Activated gamma-delta T cell treated with anti-CD3 and anti-CD28 coated beads, Interleukin-2, amount 50 U/mL, for 16 hours (primary cell): ENCODE data around the gene TMEM270.
"Not testable (repeated sequence)": the region's sequence is repeated elsewhere in the genome, so short reads cannot be mapped to it uniquely, and the experiment has no call there.

Experiments used
- DNase-seq: peaks from one replicate; pipeline ENCODE4 v3.0.0-alpha.2; 2020; ENCODE audit warnings: low read depth

TMEM270 gene

DNA sequence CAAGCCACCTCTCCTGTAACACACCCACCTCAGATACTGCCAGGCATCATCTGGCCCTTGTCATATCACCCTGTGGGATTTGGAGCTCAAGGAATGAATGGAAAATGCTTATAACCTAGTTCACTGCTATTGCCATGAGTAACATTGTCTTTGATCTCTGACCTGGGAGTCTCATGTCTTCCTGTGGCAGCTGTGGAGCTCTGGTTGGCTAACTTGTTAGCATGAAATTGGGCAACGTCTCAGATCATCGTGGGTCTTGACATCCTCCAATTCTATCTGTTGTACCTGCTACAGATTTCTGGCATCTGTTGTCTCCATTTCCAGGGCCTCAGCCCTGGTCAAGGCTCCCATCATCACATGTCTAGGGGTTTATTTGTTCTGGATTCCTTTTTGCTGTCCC, 2.2 kb upstream of the TMEM270 start:
- DNase-seq: no peak

DNA sequence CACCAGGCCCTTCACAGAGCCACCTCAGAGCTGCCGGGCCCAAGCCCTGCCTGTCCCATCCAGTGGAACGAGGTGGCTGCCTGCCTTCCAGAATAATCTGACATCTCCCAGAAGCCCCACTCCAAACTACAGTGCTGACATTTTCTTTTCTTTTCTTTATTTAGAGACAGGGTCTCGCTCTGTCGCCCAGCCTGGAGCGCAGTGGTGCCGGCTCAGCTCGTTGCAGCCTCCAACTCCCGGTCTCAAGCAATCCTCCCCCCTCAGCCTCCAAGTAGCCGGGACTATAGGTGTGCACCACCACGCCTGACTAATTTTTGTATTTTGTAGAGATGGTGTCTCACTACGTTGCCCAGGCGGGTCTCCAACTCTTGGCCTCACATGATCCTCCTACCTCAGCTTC, 346 bp downstream of the TMEM270 start:
- DNase-seq: no peak

DNA sequence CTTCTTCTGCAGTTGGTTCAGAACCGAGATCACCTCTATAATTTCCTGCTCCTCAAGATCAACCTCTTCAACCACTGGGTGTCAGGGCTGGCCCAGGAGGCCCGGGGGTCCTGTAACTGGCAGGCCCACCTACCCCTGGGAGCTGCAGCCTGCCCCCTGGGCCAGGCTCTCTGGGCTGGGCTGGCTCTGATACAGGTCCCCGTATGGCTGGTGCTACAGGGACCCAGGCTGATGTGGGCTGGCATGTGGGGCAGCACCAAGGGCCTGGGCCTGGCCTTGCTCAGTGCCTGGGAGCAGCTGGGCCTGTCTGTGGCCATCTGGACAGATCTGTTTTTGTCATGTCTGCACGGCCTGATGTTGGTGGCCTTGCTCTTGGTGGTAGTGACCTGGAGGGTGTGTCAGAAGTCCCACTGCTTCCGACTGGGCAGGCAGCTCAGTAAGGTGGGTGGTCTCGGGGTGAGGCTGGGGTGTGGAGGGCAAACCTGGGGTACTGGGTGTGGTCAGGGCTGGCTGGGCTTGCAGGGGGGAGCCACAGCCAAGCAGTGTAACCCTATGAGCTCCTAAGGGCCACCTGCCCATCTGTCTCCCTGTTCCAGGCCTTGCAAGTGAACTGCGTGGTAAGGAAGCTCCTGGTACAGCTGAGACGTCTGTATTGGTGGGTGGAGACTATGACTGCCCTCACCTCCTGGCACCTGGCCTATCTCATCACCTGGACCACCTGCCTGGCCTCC, 4.2 kb downstream of the TMEM270 start:
- DNase-seq: no peak

DNA sequence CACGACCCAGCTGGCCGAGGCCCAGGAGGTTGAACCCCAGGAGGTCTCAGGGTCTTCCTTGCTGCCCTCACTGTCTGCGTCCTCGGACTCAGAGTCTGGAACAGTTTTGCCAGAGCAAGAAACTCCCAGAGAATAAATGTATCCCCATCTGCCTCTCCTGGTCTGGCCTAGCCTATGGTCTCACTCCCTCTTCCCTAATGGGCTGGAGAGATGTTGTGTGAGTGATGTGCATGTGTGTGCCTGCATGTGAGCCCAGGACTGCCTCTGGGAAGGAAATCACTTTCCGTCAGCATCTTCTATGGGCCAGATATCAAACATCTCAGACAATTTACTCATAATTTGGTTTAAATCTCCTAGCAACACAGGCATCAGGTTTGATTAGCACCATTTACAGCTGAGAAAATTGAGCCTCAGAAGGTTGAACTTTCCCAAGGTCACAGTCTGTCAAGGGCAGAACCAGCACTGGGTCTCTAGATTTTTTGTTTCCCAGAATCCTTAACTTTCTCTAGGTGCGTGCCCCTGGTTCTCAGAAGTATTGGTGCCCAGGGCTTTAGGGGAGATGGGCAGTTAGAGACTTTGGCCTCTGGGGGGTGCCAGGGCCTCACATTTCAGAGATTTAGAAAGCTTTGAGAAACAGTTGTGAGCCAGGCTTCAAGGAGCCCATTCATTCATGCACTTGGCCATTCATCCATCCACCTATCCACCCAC, 4.9 kb downstream of the TMEM270 start:
- no peak for DNase-seq

DNA sequence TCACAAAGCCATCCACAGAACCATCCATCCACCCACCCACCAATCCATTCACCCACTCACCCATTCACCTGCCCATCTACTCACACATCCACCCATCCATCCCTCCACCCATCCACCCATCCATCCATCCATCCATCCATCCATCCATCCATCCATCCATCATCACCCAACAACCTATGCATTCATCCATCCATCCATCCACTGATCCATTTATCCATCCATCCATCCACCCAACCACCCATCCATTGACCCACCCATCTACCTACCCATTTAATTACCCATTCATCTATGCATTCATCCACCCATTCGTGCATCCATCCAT, 5.4 kb downstream of the TMEM270 start:
- no peak for DNase-seq

DNA sequence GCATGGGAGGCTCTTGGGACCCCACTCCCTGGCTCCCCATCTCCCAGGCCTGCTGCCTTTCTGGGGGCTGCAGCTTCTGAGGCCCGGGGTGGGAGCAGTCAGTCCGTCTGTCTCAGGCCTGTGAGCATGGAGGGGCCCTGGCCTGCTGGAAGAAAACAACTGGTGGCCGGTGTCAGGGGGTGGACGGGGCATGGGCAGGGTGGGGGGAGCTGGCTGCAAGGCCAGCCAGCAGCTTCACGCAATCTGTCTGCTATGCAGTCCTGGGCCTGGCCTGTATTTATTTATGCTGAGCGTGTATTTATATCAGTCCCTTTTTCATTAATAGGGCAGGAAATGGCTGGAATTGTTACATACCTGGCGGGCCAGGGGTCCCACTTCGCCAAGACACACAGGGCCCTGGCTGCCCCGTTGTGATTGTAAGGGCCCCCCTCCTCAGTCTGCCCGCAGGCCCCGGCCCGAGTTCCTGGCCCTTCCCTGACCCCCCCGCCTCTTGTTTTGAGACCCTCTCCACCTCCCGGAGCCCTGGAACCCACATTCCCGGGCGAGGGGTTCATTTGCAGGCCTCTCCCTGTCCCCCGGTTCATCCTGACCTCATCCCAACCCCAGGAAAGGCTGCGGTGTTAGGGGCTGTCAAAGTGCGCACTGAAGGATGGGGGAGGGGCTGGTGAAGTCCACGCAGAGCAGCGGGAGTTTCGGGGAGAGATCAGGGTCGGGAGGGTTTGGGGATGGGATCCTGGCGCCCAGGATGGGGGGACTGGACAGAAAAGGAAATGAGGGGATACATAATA, 8.2 kb downstream of the TMEM270 start:
- DNase-seq: no peak

DNA sequence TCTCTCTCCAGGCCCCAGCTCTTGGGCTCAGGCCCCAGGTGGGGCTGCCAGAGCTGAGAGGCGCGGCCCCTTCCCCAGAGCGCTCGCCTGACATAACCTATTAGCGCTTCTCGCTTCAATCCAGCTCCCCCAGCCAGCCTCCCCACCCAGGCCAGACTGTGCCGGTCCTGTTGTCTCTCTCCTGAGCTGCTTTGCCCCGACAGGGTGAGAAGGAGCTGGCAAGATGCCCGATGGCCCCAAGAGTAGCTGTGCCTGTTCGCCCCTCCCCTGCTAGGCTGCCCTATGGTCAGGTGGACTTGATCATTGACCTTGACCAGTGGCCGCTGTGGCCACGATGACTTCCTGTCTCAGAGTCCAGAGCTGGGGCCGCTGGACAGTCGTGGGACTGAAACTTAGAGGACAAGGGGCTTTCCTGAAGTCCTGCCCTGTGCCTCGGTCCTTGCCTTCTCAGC, 9.1 kb downstream of the TMEM270 start:
- no peak for DNase-seq

DNA sequence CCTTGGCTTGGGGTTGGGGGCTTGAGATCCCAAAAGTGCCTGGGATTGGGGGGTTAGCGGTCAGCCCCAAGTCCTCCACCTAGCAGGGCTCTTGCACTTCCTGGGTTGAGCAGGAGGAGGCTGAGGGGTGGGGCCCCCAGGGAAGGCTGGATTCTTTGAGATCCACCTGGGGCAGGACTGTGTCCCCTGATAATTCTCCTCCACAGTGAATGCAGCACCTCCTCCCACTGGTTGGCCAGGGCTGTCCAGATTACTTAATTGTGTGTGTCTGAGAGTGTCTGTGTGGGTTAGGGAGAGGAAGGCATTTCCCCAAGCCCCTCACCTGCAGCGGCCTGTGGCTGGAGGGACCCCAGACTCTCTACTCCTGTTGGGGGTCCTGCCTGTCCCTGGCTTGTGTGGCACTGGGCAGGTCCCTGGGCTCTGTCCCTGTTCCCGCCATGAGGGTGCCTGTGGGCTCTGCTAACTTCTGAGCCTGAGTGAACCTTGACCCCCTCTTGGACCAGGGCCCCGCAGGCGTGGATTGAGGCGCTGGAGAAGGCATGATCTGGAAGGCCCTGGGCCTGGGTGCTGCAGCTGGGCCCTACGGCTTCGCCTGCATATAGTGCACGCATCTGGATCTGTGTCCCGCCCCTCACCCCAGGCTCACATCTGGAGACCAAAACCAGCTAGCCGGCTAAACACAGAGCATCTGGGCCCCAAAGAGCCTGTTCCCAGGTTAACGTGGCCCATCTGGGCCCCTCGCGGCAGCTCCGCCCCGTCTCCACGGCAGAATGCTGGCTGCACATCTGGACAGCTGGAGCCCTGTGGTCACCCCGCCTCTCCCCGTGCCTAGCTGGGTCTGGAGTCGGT, 10.4 kb downstream of the TMEM270 start:
- no peak for DNase-seq

DNA sequence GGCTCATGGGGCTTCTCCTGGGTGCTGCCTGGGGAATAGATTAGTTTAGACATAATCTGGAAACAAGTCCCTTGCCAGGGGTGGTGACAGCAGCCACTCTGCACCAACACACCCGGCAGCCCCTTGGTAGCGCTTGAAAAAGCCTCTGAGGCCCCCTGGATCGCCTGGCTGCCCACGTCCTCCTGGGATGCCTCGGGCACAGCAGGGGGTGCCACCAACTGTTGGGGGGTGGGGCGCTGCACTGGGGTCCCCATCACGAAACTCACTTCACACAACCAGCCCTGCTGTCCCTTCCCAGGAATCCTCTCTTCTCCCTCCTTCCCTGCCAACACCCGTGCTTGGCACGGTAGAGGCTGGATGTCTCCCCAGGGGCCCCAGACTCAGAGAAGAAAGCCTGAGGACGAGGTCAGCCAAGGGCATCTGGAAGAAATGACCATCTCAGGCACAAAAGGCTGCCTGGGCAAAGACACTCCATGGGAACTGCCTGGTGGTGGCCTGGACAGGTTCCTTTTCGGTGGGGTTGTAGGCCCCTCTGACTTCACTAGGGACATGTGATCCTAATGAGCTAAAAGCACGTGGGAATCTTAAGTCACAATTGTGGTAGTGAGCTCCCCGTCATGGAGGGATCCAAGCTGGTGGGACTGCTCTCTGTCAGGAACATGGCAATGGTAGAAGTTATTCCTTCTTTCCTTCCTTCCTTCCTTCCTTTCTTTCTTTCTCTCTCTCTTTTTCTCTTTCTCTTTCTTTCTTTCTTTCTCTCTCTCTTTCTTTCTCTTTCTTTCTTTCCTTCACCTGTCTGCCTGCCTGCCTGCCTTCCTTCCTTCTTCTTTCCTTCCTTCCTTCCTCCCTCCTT, 11.3 kb downstream of the TMEM270 start:
- DNase-seq: no peak

DNA sequence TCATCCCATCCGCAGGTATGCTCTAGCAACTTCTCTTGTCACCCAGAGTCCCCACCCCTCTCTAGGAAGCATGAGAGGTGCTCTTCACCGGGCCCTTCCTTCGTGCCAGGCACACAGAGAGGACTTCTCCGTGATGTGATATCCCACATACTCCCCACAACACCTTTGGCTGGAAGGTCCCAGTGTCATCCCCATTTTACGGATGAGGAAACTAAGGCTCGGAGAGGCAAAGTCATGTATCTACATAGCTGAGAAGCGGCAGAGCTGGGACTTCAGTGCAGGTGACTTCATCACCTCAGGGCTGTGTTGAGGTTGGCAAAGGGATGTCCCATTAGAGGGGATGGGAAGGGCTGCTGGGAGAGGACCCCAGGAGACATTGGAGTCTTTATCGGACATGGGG, 15.4 kb downstream of the TMEM270 start:
- DNase-seq: no peak

DNA sequence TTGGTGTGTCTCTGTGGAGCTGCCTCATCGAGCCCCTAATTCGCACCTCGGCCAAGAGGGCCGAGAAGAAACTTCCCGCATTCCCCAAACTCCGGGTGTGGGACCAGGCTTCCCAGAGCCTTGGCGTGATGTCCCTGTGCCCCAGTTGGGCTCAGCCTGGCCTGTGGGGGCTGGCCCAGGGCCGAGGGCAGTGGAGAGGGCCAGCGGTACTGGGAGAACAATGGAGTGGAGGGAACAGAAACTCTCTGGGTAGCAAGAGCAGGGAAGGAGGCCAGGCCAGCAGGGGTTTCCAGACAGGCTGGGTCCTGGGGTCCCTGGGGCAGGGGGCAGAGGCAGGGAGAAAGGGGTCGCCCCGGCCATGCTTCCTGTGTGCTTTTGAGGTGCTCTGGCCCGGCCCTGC, 16.0 kb downstream of the TMEM270 start:
- DNase-seq: no peak

DNA sequence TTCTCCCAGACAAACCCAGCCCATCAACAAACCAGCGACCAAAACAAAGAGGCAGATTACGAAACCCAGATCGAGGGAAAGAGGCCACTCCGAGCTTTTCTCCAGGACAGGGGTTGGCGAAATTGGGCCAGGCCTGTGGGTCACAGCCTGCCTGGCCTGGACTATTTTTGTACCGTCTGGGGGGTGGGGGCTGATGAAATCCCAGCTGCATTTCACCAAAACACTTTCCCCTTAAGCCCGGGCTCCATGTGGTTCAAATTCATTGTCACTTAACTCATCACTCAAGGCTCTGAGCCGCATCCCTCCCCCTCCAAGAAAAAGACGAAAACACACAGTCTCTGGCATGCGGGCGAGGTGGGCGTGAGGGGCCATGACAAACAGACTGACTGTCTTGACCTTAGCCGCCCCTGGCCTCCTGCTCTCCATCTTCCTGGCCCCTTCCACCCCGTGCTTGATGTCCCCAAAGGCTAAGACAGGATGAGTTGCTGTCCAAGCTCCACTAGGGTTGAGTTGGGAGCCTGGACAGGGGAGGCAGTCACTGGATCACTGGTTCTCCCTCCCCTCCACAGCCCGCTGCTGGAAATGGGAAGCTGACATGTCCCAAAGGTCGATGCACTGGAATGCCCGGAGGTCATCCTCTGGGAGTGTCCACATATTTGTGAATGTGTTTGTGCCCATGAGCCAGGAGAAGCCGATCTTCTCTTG, 19.2 kb downstream of the TMEM270 start:
- DNase-seq: no peak

DNA sequence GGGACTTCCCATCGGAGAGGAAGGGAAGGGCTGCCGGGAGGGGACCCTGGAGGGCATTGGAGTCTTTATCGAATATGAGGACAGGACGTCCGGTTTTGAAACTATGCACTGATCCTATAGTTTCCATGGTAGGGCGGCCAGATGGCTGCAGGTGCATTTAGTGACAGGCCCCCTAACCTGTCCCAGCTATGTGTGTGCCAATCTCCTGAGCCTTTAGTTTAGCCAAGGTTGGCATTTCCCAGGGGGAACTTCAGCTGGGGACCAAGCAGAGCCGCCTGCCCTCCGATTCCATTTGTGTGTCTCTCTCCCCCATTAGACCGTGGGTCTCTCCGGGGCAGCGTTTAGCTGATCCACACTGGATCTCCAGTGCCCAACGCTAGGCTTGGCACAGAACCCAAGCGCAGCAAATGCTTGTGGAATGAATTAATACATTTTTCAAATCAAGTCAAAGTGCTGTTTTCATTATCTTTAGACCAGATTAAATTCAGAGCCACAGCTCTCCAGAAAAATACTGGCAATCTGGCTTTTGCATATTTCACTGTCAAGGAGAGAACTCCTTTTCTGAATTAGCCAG, 19.9 kb downstream of the TMEM270 start:
- DNase-seq: no peak

DNA sequence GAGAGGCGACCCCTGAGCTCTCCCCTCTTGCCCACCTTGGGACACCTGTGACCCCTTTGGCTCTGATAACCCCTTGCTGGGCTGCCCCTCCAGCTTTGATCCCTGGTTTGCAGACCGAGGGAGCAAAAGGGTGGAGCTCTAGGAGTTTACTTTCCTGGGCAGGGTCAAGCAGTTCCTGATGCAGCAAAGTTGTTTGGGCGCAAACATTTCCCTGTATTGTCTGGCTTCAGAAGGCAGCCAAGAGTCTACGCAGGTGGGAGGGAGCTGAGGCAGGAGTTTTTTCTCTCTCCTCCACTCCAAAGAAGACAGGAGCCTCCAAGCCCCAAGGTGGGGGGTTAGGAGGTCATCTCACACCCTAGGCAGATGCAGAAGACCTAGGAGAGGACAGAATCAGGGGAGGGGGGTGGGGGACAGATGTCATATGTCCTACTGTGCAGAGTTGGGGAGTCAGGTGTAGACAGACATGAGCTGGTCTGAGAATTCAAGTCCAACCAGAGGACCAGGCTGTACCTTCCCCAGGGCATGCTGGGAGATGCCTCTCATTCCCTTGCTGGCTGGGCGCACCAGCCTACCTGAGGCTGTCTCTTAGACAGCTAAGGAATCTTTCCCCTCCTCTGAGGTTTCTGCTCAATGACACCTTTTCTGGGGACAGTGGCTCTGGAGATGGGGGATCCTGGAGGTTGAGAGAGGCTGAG, 20.5 kb downstream of the TMEM270 start:
- no peak for DNase-seq

DNA sequence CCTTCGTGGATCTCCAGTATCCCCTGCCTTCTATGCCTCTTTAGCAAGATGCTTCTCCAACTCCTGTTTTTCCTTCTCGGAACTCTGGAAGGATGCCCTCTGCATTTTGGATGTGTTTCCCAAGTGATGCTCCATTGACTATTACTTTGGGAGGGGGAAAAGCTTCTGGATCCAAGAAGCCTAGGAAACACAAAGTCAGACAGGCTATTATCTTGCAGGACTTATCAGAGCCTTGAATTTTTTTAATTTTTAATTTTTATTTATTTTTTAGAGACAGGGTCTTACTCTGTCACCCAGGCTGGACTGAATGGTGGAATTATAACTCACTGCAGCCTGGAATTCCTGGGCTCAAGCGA, 21.1 kb downstream of the TMEM270 start:
- no peak for DNase-seq

DNA sequence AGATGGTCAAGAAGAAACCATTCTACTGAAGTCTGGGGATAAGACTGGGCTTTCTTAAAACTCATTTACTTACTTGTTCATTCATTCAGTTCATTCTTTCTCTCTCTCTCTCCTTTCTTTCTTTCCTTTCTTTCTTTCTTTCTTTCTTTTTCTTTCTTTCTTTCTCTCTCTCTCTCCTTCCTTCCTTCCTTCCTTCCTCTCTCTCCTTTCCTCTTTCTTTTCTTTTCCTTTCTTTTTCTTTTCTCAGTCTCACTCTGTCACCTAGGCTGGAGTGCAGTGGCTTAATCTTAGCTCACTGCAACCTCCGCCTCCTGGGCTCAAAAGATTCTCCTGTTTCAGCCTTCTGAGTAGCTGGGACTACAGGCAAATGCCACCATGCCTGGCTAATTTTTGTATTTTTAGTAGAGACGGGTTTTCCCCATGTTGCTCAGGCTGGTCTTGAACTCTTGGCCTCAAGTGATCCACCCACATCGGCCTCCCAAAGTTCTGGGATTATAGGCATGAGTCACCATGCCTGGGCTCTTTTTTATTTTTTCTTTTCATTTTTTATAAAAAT, 24.0 kb downstream of the TMEM270 start:
- DNase-seq: not testable (repeated sequence)

DNA sequence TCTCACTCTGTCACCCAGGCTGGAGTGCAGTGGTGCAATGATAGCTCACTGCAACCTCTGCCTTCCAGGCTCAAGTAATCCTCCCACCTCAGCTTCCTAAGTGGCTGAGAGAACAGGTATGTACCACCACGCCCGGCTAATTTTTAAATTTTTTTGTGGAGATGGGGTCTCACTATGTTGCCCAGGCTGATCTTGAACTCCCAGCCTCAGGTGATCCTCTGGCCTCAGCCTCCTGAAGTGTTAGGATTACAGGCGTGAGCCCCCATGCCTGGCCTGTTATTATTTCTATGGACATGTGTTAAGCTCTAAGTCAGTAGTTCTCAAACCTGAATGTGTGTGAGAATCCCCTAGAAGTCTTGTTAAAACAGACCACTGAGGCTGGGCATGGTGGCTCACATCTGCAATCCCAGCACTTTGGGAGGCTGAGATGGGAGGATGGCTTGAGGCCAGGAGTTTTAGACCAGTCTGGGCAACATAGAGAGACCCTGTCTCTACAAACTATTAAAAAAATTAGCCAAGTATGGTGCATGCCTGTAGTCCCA, 24.5 kb downstream of the TMEM270 start:
- no peak for DNase-seq

DNA sequence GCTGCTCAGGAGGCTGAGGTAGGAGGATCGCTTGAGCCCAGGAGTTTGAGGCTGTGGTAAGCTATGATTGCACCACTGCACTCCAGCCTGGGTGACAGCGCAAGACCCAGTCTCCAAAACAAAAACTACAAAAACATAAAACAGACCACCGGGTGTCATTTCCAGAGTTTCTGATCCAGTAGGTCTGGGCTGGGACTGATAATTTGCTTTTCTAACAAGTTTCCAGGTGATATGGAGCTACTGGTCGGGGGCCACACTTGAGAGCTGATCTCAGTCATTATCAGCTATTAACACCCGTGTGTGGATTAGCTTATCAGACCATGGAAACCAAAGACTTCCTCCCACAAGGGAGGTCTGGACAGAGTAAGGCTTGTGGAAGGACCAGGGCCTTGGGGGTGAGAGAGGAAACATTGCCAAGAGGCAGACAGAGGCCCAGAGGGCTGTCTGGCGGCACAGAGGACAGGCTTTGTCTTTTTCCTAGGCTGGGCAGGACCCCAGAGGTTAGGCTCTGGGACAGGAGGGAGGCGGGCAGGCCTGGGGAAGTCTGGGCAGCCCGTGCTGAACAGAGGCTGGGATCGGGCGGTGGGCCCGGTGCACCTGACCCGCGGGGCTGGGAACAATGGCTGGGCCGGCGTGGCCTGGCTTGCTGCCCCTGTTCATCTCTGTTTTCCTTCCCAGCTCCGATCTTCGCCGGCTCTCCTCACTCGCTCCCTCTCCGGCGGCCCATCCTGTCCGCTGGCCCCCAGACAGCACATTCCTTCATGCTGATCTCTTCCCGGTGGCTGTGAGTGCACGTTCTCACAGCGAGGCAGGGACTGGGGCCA, 25.2 kb downstream of the TMEM270 start:
- DNase-seq: no peak
